ENCODE data around the gene CCDC30. TPM values are rescaled to one million over a fixed set of nuclear protein-coding genes. Genes with fewer than 3 reads are reported as not detected.

Gene CCDC30
- total RNA-seq = 1.2 and 2.8 TPM in 2 replicates

GRCh38 chr1:42462828-42463763 lies at the start of gene CCDC30:
Gene CCDC30, plus strand, starts transcription at chr1:42463286. Its CDS starts 17,266 bp downstream, at chr1:42480552.

GRCh38 chr1:42456010-42456753 lies 6.9 kb upstream of the CCDC30 start, which contains the start of the genes PPCS and ZMYND12:
Gene PPCS, plus strand, starts transcription at chr1:42456543. Its CDS starts 23 bp downstream, at chr1:42456566.
Gene ZMYND12, minus strand, starts transcription at chr1:42456022. Its CDS starts 25 bp downstream, at chr1:42455997.

GRCh38 chr1:42657981-42658876 lies 195.1 kb downstream of the CCDC30 start, which contains the start of gene PPIH:
Gene PPIH, plus strand, starts transcription at chr1:42658423. Its CDS starts 24 bp downstream, at chr1:42658447.

DNA sequence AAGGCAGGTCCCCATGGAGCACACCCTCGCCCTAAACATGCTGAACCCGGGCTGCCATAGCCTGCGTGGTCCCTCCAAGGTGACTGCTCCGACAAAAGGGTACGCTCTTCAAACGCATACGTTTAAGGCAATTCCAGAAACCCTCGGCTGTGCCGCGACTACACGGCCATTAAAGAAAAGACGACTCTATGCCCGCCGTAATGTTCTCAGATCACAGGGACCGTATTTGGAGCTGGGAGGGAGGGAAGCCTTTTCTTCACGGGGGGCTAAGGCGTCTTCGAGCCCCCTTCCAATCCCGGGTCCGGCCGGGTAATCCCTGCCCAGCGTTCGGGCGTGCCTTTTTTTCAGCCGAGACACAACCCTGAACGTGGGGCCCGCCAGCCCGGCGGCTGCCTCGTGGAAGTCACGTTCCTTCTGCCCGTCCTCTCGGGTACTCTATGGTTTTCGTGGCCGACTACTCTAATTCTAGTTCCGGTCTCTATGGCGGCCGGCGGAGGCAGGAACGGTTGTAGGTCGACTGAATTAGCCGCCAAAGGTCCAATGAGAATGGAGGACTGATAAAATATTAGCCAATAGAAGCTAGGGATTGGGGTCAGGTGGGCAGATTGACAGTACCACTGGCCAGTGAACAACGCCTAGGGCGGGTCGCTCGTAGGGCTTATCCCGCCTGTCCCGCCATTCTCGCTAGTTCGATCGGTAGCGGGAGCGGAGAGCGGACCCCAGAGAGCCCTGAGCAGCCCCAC lies 218.8 kb downstream of the CCDC30 start, which contains the start of gene YBX1:
Gene YBX1 (plus strand): TSS at position 678 of the 743 bp plus-strand sequence. CDS start 148 bp downstream, outside the sequence.

Other genes starting within 250 kb of the CCDC30 start
- gene FOXJ3, start 128.1 kb upstream of the CCDC30 start, total RNA-seq = 14.0 and 16.5 TPM in 2 replicates
- not detected in 2 replicates for gene RIMKLA, start 82.5 kb upstream of the CCDC30 start, total RNA-seq
- 0.56 and 0.92 TPM in 2 replicates for gene ZMYND12, start 7.3 kb upstream of the CCDC30 start, total RNA-seq
- 25.4 and 28.0 TPM in 2 replicates for gene PPCS, start 6.7 kb upstream of the CCDC30 start, total RNA-seq
- 25.3 and 32.5 TPM in 2 replicates for gene PPIH, start 195.1 kb downstream of the CCDC30 start, total RNA-seq
- 1,126 and 1,142 TPM in 2 replicates for gene YBX1, start 219.1 kb downstream of the CCDC30 start, total RNA-seq

All from aortic smooth muscle cell (primary cell).